Activated CD4-positive, CD25-positive, alpha-beta regulatory T cell treated with anti-CD3 and anti-CD28 coated beads, Interleukin-2, amount 50 U/mL, for 16 hours (primary cell): ENCODE data around the gene TFF3.
"Not testable (repeated sequence)": the region's sequence is repeated elsewhere in the genome, so short reads cannot be mapped to it uniquely, and the experiment has no call there.

Source experiments
- DNase-seq: peaks from one replicate; pipeline ENCODE4 v3.0.0-alpha.2; 2020; ENCODE audit warnings: low read depth, low spot score

Gene TFF3

GRCh38 chr21:42304556-42305454 is 10.4 kb downstream of the TFF3 start:
- no peak for DNase-seq

GRCh38 chr21:42303443-42303842 is 11.8 kb downstream of the TFF3 start:
- DNase-seq: no peak

DNA sequence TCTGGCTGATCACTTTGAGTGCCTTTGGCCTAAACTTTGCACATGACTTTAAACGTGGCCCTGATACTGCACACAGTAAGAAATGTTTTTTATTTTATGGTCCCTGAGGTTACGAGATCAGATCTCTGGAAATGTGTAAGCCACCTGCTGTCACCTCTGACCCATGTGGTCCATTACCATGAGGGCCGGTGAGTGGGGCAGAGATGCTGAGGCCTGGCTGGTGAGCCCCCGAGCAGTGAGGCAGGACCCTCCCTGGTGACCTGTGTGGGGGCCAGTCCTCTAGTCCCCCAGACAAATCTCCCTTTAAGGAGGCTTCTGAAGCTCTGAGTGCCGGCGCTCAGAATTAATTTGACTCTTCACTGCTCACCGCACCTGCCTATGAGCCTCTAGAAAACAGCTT is 12.4 kb downstream of the TFF3 start:
- no peak for DNase-seq

DNA sequence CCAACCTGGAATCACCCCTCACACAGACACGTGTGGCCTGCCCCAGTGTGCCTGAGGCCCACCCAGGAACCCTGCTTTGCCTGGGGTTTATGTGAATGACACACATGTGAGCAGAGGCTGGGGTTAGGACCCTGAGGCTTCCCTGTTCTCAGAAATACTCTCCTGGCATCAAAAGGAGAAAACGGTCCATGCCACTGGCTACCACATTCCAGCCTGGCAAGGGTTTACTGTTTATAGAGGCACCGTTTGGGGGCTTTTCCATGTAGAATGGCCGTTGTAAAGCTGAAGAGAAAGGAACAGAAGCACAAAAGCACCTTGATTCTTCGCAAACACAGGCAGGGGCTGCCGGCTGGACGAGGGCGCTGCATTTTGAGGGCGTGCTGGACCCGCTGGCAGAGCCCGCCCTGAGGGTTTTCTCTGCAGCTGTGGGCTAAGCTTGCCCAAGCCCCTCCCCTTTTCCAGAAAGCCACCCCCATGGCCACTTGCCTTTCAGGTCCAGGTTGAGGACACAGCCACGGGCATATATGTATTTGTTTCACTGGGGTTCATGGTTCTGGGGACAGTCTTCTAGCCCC is 13.0 kb downstream of the TFF3 start:
- no peak for DNase-seq

DNA sequence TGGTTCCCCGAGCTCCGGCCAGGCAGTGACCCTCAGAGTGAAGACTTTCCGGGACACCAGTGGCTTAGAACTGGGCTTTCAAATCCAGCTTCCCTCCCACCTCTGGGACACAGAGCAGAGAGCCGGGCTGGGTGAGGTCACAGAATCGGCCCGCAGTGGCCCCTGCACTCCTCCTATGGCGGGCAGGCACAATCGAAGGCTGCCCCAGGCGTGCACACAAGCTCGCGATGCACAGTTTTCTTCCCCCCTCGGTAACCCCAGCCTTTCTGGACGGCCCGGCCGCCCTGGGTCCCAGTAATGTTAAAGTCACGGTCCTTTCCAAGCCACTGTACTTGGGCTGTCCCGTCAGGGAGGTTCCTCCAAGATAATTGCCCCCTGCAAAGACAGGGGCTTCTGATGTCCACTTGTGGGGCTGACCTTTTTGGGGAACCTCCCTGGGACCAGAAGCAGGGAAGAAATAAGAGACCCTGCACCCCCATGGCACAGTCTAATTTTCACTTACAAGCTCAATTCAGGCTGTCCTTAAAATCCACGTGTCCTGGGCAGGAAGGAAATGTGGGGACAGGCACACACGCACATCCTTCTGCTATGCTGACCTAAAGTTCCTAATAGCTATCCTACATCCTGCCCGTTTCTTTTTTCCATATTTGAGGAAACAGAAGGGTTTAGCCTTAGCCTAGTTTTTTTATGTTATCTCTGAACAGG is 13.7 kb downstream of the TFF3 start:
- no peak for DNase-seq

- no peak for DNase-seq
Observed at GRCh38 chr21:42300956-42301355, 14.3 kb downstream of the TFF3 start.

- no peak for DNase-seq
Observed at GRCh38 chr21:42300045-42300583, 15.1 kb downstream of the TFF3 start.

DNA sequence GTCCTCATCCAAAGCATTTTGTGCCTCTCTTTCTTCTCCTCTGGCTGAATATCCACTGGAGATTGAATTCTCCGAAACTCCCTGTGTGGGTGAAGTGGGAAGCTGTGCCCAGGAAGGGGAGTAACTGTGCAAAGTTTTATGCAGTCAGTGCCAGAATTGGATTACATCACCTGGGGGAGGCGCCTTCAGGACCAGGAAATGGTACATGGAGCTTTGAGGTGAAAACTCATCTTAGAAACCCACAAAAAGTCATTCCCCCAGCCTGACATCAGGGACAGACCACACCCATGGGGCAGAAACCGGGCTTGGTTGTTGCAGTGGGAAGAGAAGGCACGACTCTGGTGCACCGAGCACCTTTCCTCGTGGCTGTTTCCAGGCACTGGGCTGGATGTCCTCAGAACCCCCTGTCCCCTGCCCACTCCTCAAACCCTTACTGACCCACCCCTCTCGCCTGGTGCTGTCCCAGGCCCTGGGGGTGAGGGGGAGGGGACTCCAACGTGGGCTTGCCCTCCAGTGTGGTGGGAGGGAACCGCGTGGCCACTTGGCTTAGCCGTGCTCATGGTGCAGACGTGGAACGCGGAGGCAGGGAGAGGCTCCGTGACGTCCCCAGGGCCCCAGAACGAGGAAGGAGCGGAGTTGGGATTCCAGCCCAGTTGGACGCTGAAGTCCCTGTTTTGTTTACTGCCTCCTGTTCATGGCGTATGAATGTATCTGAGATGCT is 15.7 kb downstream of the TFF3 start:
- DNase-seq: no peak

GRCh38 chr21:42298657-42299056 is 16.6 kb downstream of the TFF3 start:
- DNase-seq: no peak

GRCh38 chr21:42298237-42298636 is 17.0 kb downstream of the TFF3 start:
- no peak for DNase-seq

GRCh38 chr21:42297377-42297776 is 17.8 kb downstream of the TFF3 start:
- DNase-seq: no peak

DNA sequence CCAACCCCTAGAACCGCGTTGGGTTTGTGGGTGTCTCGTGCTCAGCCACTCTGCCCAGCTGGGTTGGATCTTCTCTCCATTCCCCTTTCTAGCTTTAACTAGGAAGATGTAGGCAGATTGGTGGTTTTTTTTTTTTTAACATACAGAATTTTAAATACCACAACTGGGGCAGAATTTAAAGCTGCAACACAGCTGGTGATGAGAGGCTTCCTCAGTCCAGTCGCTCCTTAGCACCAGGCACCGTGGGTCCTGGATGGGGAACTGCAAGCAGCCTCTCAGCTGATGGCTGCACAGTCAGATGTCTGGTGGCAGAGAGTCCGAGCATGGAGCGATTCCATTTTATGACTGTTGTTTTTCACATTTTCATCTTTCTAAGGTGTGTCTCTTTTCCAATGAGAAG is 18.7 kb downstream of the TFF3 start:
- DNase-seq: no peak

GRCh38 chr21:42295845-42296244 is 19.4 kb downstream of the TFF3 start:
- DNase-seq: no peak

DNA sequence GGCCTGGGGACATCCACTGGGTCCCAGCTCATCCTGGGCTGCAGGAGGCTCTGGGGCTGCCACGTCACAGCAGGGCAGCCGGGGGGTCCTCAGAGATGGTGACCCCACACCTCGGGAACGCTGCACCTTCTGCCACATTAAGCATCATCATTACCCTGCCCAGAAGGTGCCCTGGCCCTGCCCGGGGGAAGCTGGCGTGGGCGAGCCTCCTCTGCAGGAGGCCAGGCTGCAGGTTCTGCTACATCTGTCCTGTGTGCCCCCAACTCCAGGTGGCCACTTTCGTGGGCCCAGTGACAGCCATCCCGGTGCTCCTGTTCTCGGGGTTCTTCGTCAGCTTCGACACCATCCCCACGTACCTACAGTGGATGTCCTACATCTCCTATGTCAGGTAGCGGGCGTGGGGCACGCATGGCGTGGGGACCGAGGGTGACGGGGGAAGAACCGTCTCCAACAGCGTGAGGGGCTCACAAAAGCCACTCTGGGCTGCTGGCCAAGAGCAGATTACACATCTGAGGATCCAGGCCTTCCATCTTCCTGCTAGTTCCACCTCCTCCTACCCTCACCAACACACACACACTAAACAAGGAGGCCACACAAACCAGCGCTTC is 20.8 kb downstream of the TFF3 start:
- no peak for DNase-seq

GRCh38 chr21:42293649-42294272 is 21.4 kb downstream of the TFF3 start:
- no peak for DNase-seq

DNA sequence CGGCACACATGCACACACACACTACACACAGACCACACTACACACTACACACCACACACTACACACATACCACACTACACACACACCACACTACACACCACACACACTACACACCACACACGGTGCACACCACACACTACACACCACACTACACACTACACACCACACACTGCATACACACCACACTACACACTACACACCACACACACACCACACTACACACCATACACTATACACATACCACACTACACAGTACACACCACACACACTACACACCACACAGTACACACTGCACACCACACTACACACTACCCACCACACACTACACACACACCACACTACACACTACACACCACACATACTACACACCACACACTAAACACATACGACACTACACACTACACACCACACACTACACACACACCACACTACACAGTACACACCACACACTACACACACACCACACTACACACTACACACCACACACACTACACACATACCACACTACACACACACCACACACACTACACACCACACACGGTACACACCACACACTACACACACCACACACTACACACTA is 22.6 kb downstream of the TFF3 start:
- not testable (repeated sequence) for DNase-seq

- DNase-seq: no peak
Observed at GRCh38 chr21:42291751-42292562, 23.3 kb downstream of the TFF3 start.

- DNase-seq: no peak
Observed at GRCh38 chr21:42291003-42291750, 24.0 kb downstream of the TFF3 start.

GRCh38 chr21:42290505-42290904 is 24.7 kb downstream of the TFF3 start:
- no peak for DNase-seq
